ENCODE measurements around the gene PLCB1.

Gene PLCB1

DNA sequence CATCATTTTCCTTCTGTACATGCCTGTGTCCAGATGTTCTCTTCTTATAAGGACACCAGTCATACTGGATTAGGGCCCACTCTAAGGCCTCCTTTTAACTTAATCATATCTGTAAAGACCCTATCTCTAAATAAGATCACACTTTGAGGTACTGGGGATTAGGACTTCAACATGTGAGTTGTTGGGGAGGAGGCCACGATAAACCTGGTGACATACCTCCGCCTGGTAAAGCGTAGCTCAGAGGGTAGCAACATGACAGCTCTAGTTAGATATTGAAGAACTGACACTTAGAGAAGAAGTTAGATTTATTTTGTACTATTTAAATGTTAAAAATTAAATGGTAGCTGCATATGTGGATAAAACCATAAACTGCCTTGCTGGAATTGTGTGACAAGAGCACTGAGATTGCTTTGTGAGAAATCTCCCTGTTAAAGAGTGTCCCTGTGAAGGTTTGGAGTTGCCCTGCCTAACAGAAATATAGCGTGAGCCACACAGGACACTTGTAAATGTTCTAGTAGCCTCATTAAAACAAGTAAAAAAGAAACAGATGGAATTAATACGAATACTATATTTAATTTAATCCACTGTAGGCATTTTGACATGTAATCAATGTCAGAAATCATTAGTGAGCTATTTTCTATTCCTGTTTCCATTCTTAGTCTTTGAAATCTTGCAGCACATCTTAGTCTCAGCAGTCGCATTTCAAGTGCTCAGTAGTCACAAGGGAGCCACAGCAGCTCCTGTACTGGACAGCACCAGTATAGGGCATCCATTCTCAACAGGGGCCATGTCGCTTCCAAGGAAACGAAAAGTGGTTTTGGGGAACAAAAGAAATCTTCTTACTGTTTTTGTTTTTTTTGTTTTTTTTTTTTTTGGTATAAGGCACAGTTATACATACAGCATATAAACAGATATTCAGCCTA is 13.4 kb downstream of the PLCB1 start:
- Histone ChIP-seq H3K27ac (ENCODE audit: low read depth in 2 of 2, low read length in 2 of 2) (no peak overlapping the region), H3K27me3 (ENCODE audit: control insufficient read depth in 2 of 2, insufficient read depth in 2 of 2, low read length in 2 of 2) (no peaks in the 10 kb centered on the region), H3K4me1 (ENCODE audit: control insufficient read depth in 2 of 2, insufficient read depth in 2 of 2, low read length in 2 of 2) (no peaks in the 10 kb centered on the region)

DNA sequence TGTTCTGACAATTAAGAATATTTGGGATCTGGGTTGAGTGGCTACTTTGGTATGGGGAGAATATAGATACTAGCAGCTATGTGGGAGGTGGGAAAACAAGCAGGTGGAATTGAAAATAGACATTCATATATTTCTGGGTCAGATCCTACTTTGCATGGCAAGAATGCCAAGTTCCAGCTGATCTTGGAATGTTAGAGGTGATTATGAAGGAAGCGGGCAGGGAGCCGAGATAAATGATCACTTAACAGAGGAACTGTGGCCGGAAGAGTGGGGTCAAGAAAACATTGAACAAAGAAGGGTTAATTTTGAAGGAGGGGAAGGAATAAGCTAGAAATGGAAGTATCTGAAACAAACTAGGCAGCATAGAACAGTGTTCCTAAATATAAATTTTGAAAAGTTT is 15.4 kb downstream of the PLCB1 start:
- H3K36me3 ChIP-seq (ENCODE audit: control insufficient read depth in 2 of 2, insufficient read depth in 2 of 2, low read length in 2 of 2) = no peaks in the 10 kb centered on the region
- H3K4me3 ChIP-seq (ENCODE audit: low read length in 2 of 2) = no peak overlapping the region
- H3K27ac ChIP-seq (ENCODE audit: low read depth in 2 of 2, low read length in 2 of 2) = no peak overlapping the region
- no peaks in the 10 kb centered on the region for H3K4me1 ChIP-seq (ENCODE audit: control insufficient read depth in 2 of 2, insufficient read depth in 2 of 2, low read length in 2 of 2)
- no peaks in the 10 kb centered on the region for H3K27me3 ChIP-seq (ENCODE audit: control insufficient read depth in 2 of 2, insufficient read depth in 2 of 2, low read length in 2 of 2)
- H3K9ac ChIP-seq (ENCODE audit: low read depth in 1 of 2, low read length in 2 of 2) = no peak overlapping the region
- H3K9me3 ChIP-seq (ENCODE audit: control insufficient read depth in 2 of 2, low read length in 2 of 2) = no peaks in the 10 kb centered on the region

More for the DNA sequence above, 13.4 kb downstream of the PLCB1 start:
- Histone ChIP-seq H3K4me3 (ENCODE audit: low read length in 2 of 2) (no peak overlapping the region), H3K9me3 (ENCODE audit: control insufficient read depth in 2 of 2, low read length in 2 of 2) (no peaks in the 10 kb centered on the region), H3K36me3 (ENCODE audit: control insufficient read depth in 2 of 2, insufficient read depth in 2 of 2, low read length in 2 of 2) (no peaks in the 10 kb centered on the region), H3K9ac (ENCODE audit: low read depth in 1 of 2, low read length in 2 of 2) (no peak overlapping the region)

DNA sequence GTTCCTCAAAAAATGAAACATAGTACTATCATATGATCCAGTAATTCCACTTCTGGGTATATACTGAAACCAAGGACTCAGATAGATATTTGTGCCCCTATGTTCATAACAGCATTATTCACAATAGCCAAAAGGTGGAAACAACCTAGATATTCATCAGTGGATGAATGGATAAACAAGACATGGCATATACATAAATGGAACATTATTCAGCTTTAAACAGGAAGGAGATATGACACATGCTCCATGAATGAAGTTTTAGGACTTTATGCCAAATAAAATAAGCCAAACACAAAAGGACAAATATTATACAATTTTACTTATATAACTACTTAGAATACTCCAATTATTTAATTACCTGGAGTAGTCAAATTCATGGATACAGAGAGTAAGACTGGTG is 16.4 kb downstream of the PLCB1 start:
- H3K4me1 ChIP-seq (ENCODE audit: control insufficient read depth in 2 of 2, insufficient read depth in 2 of 2, low read length in 2 of 2) = no peaks in the 10 kb centered on the region
- no peaks in the 10 kb centered on the region for H3K27me3 ChIP-seq (ENCODE audit: control insufficient read depth in 2 of 2, insufficient read depth in 2 of 2, low read length in 2 of 2)
- H3K4me3 ChIP-seq (ENCODE audit: low read length in 2 of 2) = no peak overlapping the region
- no peaks in the 10 kb centered on the region for H3K36me3 ChIP-seq (ENCODE audit: control insufficient read depth in 2 of 2, insufficient read depth in 2 of 2, low read length in 2 of 2)
- H3K9ac ChIP-seq (ENCODE audit: low read depth in 1 of 2, low read length in 2 of 2) = no peak overlapping the region
- no peaks in the 10 kb centered on the region for H3K9me3 ChIP-seq (ENCODE audit: control insufficient read depth in 2 of 2, low read length in 2 of 2)
- H3K27ac ChIP-seq (ENCODE audit: low read depth in 2 of 2, low read length in 2 of 2) = no peak overlapping the region

DNA sequence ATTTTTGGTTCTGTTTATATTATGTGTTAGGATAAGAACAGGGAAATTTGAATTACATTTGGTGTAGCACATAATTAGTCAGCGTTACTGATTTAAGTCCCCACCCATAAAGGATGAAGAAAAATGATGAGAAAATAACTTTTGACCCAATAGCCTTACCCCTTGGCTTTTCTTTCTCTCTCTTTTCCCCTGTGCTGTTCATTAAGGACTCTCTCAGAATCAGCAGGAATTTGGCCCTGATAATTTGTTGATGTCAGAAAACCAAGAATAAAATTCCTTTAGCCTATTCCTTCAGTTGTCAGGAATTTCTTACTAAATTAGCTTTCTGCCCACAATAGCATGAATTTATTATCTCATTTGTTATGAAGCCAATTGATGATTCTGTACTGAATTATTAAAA is 18.5 kb downstream of the PLCB1 start:
- H3K9ac ChIP-seq (ENCODE audit: low read depth in 1 of 2, low read length in 2 of 2) = no peak overlapping the region
- no peaks in the 10 kb centered on the region for H3K9me3 ChIP-seq (ENCODE audit: control insufficient read depth in 2 of 2, low read length in 2 of 2)
- no peak overlapping the region for H3K27ac ChIP-seq (ENCODE audit: low read depth in 2 of 2, low read length in 2 of 2)
- H3K36me3 ChIP-seq (ENCODE audit: control insufficient read depth in 2 of 2, insufficient read depth in 2 of 2, low read length in 2 of 2) = no peaks in the 10 kb centered on the region
- no peak overlapping the region for H3K4me3 ChIP-seq (ENCODE audit: low read length in 2 of 2)
- no peaks in the 10 kb centered on the region for H3K27me3 ChIP-seq (ENCODE audit: control insufficient read depth in 2 of 2, insufficient read depth in 2 of 2, low read length in 2 of 2)
- H3K4me1 ChIP-seq (ENCODE audit: control insufficient read depth in 2 of 2, insufficient read depth in 2 of 2, low read length in 2 of 2) = no peaks in the 10 kb centered on the region

DNA sequence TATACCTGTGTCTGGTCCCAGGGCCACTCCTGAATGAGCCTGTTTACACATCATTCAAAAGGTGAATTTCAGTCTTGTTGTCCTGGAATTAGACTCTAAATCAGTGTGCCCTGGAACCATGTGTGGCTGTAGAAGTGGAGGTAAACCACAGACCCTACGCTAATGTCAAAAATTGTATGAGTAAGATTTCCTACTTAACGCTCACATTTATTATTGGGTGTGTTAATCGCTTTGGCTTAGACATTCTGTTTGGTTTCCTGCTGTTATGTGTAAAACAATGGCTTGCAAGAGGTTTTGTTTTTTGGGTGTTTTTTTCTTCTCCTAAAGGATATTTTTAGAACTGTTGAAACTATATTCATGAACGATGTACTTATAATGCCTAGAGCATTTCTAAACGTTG is 19.3 kb downstream of the PLCB1 start:
- Histone ChIP-seq H3K4me3 (ENCODE audit: low read length in 2 of 2) (no peak overlapping the region), H3K27ac (ENCODE audit: low read depth in 2 of 2, low read length in 2 of 2) (no peak overlapping the region), H3K27me3 (ENCODE audit: control insufficient read depth in 2 of 2, insufficient read depth in 2 of 2, low read length in 2 of 2) (no peaks in the 10 kb centered on the region), H3K9me3 (ENCODE audit: control insufficient read depth in 2 of 2, low read length in 2 of 2) (no peaks in the 10 kb centered on the region), H3K4me1 (ENCODE audit: control insufficient read depth in 2 of 2, insufficient read depth in 2 of 2, low read length in 2 of 2) (peaks cover 0 to 3% of the 10 kb centered on the region in 2 donors), H3K9ac (ENCODE audit: low read depth in 1 of 2, low read length in 2 of 2) (no peak overlapping the region), H3K36me3 (ENCODE audit: control insufficient read depth in 2 of 2, insufficient read depth in 2 of 2, low read length in 2 of 2) (no peaks in the 10 kb centered on the region)

DNA sequence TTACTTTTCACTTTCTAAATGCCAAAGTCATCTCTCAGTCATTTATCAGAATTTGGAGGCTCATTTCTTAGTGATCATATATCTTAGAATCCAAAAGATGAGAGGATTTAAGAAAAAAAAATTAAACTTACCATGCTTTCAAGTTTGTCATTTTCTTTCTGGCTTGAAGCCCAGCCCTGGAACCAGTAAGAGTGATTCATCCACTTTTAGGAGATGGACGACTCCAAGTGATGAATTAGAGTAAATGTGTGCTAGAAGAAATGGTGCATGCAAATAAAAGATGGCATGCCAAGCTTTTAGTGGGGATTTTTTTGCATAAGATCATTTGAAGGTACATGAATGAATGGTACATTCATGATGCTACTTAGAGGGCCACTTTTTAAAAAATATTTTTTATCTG is 20.1 kb downstream of the PLCB1 start:
- H3K4me1 ChIP-seq (ENCODE audit: control insufficient read depth in 2 of 2, insufficient read depth in 2 of 2, low read length in 2 of 2) = peaks cover 0 to 3% of the 10 kb centered on the region in 2 donors
- H3K9ac ChIP-seq (ENCODE audit: low read depth in 1 of 2, low read length in 2 of 2) = no peak overlapping the region
- H3K27ac ChIP-seq (ENCODE audit: low read depth in 2 of 2, low read length in 2 of 2) = no peak overlapping the region
- H3K36me3 ChIP-seq (ENCODE audit: control insufficient read depth in 2 of 2, insufficient read depth in 2 of 2, low read length in 2 of 2) = no peaks in the 10 kb centered on the region
- H3K27me3 ChIP-seq (ENCODE audit: control insufficient read depth in 2 of 2, insufficient read depth in 2 of 2, low read length in 2 of 2) = no peaks in the 10 kb centered on the region
- no peak overlapping the region for H3K4me3 ChIP-seq (ENCODE audit: low read length in 2 of 2)
- no peaks in the 10 kb centered on the region for H3K9me3 ChIP-seq (ENCODE audit: control insufficient read depth in 2 of 2, low read length in 2 of 2)

DNA sequence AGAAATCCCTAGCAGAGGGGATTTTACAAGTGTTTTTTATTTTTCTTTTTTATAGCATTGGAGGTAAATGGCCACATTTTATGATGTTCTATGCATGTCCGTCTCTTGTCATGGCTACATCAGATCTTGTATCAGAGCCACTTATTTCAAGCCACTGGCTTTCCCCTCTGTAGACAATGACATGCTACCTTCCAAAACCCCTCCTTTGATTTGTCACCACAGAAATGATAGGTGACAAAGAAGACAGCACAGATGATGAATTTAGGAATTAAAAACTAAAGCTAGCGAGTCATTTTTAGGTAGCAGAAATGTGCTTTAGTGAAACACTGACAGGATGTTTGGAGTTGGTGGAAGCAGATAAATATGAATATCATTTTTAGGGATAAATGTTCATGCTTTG is 20.8 kb downstream of the PLCB1 start:
- no peaks in the 10 kb centered on the region for H3K27me3 ChIP-seq (ENCODE audit: control insufficient read depth in 2 of 2, insufficient read depth in 2 of 2, low read length in 2 of 2)
- no peaks in the 10 kb centered on the region for H3K9me3 ChIP-seq (ENCODE audit: control insufficient read depth in 2 of 2, low read length in 2 of 2)
- H3K9ac ChIP-seq (ENCODE audit: low read depth in 1 of 2, low read length in 2 of 2) = no peak overlapping the region
- H3K27ac ChIP-seq (ENCODE audit: low read depth in 2 of 2, low read length in 2 of 2) = no peak overlapping the region
- H3K4me1 ChIP-seq (ENCODE audit: control insufficient read depth in 2 of 2, insufficient read depth in 2 of 2, low read length in 2 of 2) = peaks cover 0 to 3% of the 10 kb centered on the region in 2 donors
- H3K36me3 ChIP-seq (ENCODE audit: control insufficient read depth in 2 of 2, insufficient read depth in 2 of 2, low read length in 2 of 2) = no peaks in the 10 kb centered on the region
- H3K4me3 ChIP-seq (ENCODE audit: low read length in 2 of 2) = no peak overlapping the region

DNA sequence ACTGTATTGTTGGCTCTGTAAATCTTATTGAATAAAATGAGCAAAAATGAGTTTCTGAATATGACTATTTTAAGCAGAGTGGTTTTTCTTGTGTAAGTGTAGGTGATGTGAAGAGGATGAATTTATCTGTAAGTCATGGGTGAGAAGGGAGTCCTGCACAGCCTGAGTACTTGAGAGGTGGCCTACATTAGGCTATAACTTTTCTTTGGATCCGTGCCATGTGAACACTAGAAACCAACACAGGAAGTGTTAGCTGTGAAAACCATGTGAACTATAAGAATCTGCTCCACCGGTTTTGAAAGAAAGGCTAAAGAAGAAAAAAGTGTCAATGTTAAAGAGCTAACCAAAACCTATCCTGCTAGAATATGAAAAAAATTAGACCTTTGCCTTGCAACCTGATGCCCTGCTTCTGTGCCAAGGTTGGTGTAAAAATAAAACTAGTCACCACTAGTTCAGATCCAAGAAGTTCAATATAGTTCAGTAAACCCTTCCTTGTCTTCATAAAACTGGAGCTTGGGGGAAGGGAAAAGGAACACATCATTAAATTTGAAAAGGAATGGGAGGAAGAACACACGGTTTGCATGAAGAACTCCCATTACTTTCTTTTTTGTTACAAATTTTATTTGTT is 21.3 kb downstream of the PLCB1 start:
- no peak overlapping the region for H3K27ac ChIP-seq (ENCODE audit: low read depth in 2 of 2, low read length in 2 of 2)
- no peaks in the 10 kb centered on the region for H3K9me3 ChIP-seq (ENCODE audit: control insufficient read depth in 2 of 2, low read length in 2 of 2)
- H3K27me3 ChIP-seq (ENCODE audit: control insufficient read depth in 2 of 2, insufficient read depth in 2 of 2, low read length in 2 of 2) = no peaks in the 10 kb centered on the region
- no peaks in the 10 kb centered on the region for H3K36me3 ChIP-seq (ENCODE audit: control insufficient read depth in 2 of 2, insufficient read depth in 2 of 2, low read length in 2 of 2)
- no peak overlapping the region for H3K9ac ChIP-seq (ENCODE audit: low read depth in 1 of 2, low read length in 2 of 2)
- H3K4me1 ChIP-seq (ENCODE audit: control insufficient read depth in 2 of 2, insufficient read depth in 2 of 2, low read length in 2 of 2) = peaks cover 0 to 3% of the 10 kb centered on the region in 2 donors
- H3K4me3 ChIP-seq (ENCODE audit: low read length in 2 of 2) = no peak overlapping the region

DNA sequence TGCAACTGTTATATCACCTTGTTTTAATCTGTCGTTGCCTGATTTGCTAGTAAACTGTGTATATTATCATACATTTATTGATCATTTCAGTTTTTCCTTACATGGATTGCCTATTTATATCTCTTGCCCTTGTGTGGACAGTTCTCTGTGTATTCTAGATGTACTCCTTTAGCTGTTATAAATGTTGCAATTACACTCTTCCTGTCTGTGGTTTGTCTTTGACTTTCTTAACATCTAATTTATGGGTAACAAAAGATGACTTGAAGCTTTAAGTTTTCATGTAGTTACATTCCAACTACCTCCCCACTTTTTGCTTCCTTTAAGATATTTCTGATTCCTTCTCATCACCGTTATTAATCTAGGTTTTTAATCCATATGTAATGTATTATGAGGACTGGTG is 22.6 kb downstream of the PLCB1 start:
- Histone ChIP-seq H3K4me1 (ENCODE audit: control insufficient read depth in 2 of 2, insufficient read depth in 2 of 2, low read length in 2 of 2) (peaks cover 0 to 3% of the 10 kb centered on the region in 2 donors), H3K4me3 (ENCODE audit: low read length in 2 of 2) (no peak overlapping the region), H3K36me3 (ENCODE audit: control insufficient read depth in 2 of 2, insufficient read depth in 2 of 2, low read length in 2 of 2) (no peaks in the 10 kb centered on the region), H3K27me3 (ENCODE audit: control insufficient read depth in 2 of 2, insufficient read depth in 2 of 2, low read length in 2 of 2) (no peaks in the 10 kb centered on the region), H3K27ac (ENCODE audit: low read depth in 2 of 2, low read length in 2 of 2) (no peak overlapping the region), H3K9ac (ENCODE audit: low read depth in 1 of 2, low read length in 2 of 2) (no peak overlapping the region), H3K9me3 (ENCODE audit: control insufficient read depth in 2 of 2, low read length in 2 of 2) (no peaks in the 10 kb centered on the region)

DNA sequence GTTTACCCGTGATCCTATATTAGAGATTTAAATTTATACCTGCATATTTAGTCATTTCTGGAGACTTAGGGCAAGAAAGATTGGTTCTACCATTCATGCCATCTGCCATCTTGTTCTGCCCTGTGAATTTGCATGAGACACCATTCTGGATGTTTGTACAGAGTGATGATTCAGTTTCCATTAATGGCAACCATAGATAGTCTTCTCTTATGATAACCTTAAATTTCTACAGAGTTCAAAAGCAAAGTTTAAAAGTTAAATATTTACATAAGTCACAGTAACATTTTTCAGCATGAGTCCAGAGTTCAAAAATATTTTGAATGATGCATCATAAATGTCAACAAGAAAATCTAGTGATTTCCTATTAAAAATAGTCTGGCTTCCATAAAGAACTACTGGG is 23.2 kb downstream of the PLCB1 start:
- Histone ChIP-seq H3K27ac (ENCODE audit: low read depth in 2 of 2, low read length in 2 of 2) (no peak overlapping the region), H3K27me3 (ENCODE audit: control insufficient read depth in 2 of 2, insufficient read depth in 2 of 2, low read length in 2 of 2) (no peaks in the 10 kb centered on the region), H3K9me3 (ENCODE audit: control insufficient read depth in 2 of 2, low read length in 2 of 2) (no peaks in the 10 kb centered on the region), H3K4me1 (ENCODE audit: control insufficient read depth in 2 of 2, insufficient read depth in 2 of 2, low read length in 2 of 2) (peaks cover 0 to 3% of the 10 kb centered on the region in 2 donors), H3K4me3 (ENCODE audit: low read length in 2 of 2) (no peak overlapping the region), H3K9ac (ENCODE audit: low read depth in 1 of 2, low read length in 2 of 2) (no peak overlapping the region), H3K36me3 (ENCODE audit: control insufficient read depth in 2 of 2, insufficient read depth in 2 of 2, low read length in 2 of 2) (no peaks in the 10 kb centered on the region)
